Measurements from ENCODE around the gene DUS1L.
A peak's percentile ranks its signal among the peaks of the same experiment; 100 is the strongest.

Gene DUS1L

DNA sequence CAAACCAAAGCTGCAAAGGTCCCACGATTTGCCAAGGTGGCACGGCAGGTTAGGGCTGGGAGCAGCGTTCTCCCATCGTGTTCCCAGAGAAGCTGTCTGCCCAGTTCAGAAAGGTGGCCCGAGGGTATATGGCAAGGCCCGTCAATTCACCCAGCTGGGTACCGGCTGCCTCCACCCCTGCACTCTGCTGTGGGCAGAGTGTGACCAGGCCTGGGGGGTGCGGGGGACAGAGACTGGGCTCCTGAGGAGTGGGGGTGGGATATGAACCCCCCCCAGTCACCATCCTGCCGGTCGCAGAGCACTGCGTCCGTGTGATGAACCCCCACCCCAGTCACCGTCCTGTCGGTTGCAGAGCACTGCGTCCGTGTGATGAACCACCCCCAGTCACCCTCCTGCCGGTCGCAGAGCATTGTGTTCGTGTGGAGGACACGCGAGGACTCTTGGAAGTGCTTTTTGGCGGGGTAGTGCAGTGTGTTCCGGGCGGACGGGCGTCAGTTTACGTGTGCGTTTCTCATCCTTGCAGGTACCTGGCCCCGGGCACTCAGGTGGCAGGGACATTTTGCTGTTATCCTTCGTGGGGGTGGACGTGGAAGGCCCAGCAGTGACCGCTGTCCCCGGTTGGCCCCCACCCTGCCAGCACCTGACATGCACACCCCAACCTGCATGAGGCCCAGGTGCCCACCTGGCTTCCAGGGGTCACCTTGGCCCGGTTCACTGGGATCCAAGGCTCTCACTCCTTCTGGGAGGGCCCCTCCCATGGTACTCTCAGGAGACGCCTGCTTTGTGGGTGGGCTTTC is 35.1 kb upstream of the DUS1L start:
- no peak for FAIRE-seq
- DNase-seq (ENCODE audit: low spot score), result no peak

DNA sequence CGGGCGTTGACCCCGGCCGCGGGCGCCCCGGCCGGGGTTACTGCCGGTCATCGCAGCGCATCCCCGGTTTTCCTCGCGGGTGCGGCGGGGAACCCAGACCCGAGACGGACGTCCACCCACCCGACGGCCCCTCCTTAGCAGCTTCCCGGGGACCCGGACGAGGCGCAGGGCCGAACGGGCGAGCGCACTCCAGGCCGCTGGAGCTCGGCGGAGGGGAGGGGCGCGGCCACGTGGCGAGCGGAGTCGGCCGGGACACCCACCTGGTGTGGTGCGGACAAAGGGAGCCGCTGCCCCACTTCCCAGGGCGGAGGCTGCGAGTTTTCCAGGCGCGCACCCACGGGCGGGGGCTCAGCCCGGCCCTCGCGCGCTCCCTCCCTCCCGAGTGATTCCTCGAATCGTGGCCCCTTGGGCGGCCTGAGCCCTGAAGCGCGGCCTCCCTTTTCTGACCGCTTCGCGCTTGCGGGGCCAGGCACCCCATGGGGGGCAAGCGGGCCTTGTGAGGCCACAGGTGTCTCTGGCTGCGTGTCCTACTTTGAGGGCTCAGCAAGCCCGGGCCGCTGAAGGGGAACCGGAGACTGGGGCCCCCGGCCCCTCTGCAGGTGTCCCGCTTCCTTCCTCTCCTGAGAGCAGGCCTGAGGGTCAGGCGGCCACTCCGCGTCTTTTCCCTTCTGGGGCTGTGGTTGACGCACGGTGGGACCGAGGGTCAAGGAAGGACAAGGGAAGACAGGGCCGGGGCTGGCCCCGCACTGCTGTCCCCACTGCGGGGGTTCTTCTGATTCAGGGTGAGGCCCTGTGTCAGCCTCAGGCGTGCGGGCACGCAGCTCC is 33.5 kb upstream of the DUS1L start:
- DNase-seq (ENCODE audit: low spot score) (no peak), FAIRE-seq (peak; percentile 44)

DNA sequence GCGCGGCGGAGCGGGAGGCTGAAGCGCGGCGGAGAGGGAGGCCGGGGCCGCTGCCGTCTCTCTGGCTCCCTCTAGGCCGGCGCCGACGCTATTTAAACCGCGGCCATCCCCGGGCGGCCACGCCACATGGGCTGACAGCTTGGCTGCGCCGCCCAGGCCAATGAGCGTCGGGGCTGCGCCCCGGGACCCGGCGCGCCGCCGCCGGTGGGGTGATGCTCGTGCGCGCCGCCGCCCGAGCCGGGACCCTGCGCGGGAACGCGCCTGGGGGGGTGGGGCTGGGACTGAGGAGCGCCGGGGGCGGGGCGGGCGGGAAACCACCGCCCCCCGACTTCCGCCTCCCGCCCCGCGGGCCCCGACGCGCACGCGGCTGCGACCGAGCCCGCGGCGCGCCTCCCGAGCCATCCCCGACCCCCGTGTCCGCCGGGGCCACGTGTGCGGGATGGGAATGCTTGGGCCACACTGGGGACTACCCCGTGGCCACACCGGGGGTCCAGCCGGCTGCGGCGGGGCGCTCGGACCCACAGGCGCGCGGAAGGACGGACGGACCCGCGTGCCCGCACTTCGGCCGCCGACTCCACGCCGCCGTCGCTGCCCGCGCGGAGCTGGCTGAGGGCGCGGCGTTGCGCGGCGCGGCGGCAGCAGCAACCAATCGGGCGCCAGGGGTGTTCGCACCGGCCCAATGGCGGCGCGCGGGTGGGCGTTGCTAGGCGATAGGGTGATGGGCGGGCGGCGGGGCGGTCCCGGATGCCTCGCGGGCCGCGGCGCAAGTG is 32.8 kb upstream of the DUS1L start, which contains the start of gene FASN:
Gene FASN (minus strand): TSS at position 68 of the 770 bp plus-strand sequence. CDS start 1,791 bp downstream, outside the sequence.
- DNase-seq (ENCODE audit: low spot score), result peak; percentile 100
- FAIRE-seq, result peak; percentile 99

DNA sequence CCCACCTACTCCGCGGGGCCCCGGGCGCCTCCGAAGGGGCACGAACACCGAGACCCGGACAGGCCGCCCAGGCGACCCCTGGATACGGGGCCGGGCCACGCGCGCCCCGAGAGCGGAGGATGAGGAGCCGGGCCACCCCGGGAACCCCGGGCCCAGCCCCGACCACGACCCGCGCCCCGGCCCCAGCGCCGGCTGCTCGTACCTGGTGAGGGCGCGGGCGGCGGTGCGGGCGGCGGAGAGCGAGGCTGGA is 32.2 kb upstream of the DUS1L start:
- FAIRE-seq, result no peak
- DNase-seq (ENCODE audit: low spot score), result no peak

DNA sequence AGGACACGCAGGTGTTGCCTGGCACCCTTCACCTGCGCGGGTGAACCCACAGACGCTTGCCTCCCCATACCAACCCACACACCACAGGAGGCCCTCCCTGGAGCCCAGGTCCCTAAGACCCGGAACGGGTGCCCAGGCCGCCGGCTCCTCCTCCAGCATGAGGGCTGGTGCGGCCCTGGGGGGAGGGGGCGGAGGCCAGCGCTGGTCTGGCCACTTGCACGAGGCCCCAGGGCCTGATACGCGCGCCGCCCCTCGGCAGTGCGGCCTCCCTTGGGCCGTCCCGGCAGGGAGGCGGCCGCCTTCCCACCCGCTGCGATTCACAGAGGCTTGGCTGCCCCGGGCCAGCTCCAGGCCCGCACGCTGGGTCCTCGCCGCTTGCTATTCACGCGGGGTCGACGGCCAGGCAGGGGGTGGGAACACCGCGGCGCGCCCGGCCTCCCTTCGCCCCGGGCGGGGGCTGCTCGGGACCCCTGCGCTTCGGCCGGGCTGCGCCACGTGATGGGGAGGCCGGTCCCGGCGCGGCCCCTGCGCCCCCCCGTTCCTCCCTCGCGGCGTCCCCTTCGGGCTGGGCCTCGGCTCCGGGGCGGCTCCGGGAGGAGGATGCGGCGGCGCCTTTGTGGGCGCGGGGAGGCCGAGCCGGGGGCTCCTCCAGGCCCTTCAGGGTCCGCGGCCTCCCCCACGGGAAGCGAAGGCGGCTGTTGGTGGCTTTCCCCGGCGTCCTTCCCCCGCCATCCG is 31.7 kb upstream of the DUS1L start:
- peak; percentile 65 for DNase-seq (ENCODE audit: low spot score)
- FAIRE-seq, result no peak

DNA sequence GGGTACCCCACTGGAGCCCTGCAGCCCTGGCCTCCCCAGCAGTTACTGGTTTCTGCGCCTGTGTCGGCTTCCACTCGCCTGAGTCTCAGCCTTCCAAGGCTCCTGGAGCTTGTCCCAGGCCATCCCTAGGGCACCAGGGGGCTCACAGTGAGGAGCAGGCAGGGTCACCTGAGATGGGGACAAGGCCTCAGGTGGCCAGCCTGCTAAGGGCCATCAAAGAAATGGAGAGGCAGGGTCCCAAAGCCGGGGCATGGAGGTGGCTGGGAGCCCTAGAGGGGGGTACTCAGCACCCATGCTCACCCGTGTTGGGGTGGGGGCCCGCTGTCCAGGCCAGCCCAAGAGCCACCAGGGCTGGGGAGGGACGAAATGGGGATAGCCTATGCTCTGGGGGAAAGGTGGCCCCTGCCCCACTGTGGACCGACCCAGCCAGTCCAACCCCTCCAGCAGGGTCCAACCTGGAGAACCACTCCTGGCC is 31.1 kb upstream of the DUS1L start:
- DNase-seq (ENCODE audit: low spot score) (no peak), FAIRE-seq (peak; percentile 61)

DNA sequence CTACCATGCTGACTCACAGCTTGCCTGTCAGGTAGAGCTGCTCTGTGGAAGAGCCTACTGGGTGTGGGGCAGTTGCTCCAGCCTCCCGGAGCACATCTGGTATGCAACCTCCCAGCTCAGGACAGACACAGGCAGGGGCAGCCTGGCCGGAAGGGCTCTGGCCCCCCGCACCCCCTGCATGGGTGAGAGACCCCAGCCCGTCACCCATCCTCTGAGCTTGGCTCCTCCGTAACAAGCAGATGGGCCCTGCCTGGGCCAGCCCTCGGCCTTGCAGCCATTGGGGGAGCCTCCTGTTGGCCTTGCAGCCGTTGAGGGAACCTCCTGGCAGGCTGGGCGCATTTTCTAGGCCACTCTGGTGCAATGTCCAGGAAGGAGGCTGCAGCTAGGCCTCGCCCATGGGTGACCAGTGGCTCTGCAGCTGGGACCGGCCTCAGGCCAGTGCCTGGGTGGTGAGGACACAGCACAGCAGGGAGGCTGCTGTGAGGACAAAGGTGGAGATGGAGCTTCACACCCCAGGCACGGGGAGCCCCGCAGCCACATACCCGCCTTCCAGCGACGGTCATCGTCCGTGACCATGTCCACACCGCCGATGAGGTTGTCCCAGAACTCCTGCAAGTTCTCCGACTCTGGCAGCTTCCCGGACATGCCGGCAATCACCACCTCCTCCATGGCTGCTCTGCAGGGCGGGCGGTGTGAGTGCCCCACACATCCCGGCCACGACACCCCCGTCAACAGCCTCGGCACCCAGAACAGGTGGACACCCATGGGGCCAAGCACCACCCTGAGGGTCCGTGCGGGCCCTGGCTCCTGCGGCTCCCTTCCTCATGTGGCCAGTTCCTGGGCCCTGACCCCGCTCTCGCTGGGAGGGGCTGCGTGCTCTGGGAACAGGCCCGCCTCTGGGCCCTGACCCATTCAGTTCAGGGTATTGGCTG is 30.4 kb upstream of the DUS1L start:
- FAIRE-seq, result peak; percentile 23
- DNase-seq (ENCODE audit: low spot score), result no peak

DNA sequence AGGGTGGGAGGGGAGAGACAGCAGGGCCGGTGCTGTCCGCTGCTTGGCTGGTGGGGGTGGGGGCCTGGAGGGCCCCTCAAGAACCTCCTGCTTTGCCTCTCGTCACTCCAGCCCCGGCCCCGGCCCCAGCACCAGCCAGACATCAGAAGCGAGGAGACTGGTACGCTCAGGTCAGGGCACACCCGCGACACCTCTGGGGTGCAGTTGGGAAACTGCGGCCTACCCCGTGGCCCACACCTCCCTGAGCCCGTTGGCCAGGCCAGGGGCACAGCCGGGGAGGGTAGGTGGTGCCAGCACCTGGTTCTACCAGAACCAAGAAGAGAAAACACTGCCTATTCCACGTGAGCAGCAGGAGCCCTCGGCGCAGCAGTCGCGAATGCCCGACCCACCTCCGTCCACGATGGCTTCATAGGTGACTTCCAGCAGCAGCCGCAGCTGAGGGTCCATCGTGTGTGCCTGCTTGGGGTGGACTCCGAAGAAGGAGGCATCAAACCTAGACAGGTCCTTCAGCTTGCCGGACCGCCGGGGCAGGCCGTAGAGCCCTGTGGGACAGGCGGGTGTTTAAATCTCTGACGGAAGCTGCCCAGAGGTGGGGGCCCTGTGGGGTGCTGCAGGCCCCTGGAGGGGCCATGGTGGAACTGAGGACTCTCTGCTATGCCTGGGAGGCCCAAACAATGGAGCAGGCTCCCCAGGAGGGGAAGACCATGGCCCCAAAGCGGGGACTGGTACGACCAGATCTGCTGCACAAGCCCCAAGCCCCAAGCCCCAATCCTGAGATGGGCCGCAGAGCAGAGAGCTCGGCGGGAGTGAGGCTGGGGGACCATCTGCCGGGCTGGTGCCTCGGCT is 29.6 kb upstream of the DUS1L start:
- FAIRE-seq, result no peak
- no peak for DNase-seq (ENCODE audit: low spot score)

DNA sequence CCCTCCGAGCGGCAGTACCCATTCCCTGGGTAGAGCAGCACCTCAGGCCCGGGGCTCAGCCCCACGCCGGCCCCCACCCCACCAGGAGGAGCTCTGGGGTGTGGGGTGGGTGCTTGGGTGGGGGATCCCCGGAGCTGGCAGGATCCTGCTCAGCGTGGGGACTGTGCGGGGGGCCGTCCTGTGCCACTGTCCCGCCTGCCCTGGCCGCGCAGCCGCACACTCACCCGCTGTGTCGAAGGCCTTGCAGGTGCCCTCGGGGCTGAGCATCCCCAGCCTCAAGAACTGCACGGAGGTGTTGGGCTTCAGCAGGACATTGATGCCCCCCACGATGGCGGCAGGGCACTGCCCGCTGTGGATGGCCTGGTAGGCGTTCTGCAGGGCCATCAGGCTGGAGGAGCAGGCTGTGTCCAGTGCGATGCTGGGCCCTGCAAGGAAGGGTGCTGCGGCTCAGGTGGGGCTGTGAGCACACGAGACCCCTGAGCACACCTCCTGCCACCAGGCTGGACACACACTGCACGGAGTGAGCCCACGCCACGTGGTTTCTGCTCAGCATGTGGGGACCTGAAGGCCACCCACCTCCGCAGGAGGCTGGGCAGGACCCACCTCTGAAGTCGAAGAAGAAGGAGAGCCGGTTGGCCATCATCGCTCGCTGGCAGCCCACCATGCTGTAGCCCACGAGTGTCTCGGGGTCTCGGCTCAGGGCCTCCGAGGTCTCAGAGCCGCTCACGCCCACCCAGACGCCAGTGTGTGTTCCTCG is 27.6 kb upstream of the DUS1L start:
- peak; percentile 74 for FAIRE-seq
- no peak for DNase-seq (ENCODE audit: low spot score)

DNA sequence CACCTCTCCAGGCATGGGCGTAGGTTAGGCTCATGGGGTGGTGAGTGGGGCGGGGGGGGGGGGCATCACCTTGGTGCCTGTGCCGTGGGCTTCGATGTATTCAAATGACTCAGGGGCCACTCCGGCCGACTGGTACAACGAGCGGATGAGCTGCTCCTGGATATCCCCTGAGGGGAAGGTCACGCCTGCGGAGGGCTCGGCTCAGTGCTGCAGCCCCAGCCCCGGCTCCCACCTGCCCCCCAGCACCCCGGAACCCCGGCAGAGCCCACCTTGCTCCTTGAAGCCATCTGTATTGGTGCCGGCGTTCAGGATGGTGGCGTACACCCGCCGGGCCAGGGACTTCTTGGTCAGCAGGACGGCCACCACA is 27.0 kb upstream of the DUS1L start:
- DNase-seq (ENCODE audit: low spot score) (no peak), FAIRE-seq (no peak)

DNA sequence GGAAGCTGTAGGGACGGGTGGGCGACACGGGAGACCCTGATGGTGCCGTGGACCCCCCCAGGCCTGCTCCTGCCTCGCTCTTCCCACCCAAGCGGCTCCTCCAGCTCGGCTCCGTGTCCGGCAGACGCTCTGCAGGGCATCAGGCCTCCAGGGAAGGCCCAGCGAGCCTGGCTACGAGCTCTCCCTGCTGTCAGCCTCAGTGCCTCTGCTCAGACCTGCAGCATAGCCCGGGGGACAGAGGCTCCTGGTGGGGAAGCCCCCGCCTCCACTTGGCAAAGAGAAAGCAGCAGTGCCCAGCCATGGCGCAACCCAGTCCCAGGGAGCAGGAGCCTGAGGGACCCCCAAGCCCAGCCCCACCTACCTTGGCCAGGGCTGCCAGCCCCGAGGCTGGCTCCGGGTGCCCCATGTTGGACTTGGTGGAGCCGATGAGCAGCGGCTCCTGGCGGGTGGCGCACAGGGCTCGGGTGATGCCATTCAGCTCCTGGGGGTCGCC is 26.5 kb upstream of the DUS1L start:
- DNase-seq (ENCODE audit: low spot score) (no peak), FAIRE-seq (no peak)

DNA sequence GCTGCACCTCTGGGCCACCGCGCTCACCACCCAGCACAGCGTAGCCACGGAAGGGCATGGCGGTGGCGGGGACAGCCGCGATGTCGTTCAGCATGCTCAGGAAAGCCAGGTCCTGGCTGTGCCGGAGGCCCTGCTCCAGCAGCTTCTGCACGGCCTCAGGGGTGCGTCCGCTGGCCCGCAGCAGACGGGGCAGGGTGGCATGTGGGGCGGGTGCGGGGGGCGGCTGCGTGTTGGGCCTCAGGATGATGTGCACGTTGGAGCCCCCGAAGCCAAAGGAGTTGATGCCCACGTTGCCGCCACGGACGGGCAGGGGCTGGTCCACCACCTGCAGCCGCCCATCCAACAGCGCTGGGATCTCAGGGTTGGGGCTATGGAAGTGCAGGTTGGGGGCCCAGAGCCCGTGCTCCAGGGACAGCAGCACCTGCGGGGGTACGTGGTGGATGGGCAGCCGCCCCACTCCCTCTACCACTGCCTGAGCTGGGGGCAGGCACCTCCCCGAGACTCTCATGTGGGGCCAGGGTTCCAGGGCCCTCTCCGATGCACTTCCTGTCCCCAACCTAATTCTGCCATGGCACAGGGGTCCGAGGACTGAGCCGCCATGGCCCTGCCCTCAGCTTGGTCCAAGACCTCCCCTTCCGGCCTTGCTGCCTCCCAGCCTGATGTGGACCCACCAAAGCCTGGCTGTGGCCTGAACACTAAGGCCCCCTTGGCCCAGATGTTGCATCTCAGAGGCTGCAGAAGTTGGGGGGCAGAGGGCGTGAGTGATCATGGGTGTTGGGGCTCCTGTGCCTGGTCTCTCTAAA is 25.9 kb upstream of the DUS1L start:
- FAIRE-seq (no peak), DNase-seq (ENCODE audit: low spot score) (no peak)

DNA sequence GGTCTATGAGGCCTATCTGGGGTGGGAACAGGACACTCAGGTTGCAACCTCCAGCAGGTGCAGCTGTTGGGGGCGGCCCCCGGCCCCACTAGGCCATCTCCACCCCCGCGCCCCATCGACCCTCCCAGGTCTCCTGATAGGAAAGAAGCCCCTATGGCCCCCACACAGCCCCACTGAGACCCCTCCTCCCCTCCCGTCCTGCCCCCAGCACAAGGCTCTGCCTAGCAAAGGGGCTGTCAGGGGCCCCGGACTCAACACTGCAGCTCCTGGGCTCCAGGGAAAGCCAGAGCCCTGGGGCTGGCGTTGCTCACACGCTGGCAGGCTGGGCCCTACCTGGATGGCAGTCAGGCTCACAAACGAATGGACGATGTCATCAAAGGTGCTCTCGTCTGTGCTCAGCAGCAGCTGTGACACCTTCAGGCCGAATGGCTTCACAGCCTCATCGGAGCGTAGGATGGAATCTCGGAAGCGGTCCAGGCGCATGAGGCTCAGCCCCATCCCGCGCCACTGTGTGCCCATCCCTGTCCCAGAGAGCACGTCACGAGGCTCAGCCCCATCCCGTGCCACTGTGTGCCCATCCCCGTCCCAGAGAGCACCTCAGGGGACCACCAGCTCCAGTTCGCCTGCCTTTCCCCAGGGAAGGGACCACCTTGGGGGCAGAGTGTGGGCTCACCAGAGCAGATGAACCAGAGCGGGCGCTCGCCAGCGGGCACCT is 25.1 kb upstream of the DUS1L start:
- FAIRE-seq (peak; percentile 76), DNase-seq (ENCODE audit: low spot score) (no peak)

DNA sequence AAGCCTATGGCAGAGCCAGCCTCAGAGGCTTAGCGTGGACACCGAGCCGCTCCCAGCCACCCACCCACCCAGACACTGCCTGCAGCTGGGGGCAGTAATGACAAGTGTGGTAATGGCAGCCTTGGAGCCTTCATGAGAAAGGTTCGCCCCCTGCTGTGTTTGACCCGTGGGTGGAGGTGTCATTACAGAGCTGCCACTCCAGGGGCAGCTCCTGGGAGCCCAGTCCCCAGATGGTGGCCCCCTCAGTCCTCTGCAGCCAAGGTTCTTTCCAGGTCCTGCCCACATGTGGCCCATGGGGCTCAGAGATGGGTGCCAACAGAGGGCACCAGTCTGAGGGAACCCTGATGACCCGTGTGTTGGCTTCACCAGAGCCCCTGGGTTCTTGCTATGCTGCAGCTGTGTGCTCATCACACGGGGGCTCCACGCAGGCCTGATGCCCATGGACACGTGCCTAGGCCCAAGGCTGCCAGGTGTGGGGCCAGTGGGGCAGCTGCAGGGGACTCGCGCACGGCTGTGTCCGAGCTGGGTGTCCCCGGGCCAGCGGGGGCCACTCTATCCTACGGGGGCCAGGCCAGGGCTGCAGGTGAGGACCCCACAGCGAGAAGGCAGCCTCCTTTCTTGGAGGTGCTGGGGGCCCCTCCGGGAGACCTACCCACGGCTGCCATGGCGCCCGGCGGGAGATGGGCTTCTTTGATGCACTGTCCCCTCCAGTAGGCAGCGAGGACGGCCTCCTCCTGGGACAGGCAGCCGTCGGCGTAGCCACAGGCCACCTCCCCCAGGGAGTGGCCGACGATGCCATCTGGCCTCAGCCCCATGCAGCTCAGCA is 24.3 kb upstream of the DUS1L start:
- no peak for FAIRE-seq
- no peak for DNase-seq (ENCODE audit: low spot score)

DNA sequence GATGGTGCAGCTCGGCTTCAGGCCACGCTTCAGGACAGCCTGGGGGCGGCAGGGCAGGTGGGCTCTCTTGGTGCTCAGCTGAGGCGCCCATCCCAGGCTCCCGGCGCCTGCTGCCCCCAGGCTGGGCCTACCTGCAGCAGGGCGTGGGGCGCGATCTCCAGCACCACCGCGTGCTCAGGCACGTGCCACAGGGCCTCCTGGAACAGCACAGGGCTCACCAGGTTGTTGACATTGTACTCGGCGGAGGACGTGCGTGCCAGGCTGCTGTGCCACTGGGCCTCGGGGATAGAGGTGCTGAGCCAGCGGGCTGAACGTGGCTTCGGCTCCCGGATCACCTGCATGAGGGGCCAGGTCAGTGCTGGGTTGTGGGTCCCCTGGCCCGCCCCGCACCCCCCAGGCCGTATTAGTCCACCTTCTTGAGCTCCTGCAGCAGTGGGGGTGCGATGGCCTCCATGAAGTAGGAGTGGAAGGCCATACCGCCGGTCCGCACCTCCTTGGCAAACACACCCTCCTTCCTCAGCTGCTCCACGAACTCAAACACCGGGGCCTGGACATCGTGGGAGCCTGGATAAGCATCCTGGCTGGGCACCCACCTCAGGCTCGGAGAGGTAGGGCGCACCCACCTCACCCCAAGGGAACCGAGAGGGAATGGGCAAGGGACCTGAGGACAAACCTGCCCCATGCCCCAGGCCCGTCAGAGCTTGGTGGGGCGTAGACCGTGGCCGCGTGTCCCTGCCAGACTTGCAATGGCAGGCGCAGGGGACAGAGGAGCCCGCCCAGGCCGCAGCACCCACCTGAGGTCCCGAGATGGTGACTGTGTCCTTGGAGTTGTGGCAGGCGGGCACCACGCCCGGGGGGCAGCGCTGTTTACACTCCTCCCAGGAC is 23.5 kb upstream of the DUS1L start:
- DNase-seq (ENCODE audit: low spot score) (no peak), FAIRE-seq (peak; percentile 56)
